GM19467 (cell line): ENCODE results near the gene ZXDC.

Experiments
- ATAC-seq: cut with Tn5 transposase; IDR thresholded peaks from one replicate; pipeline ENCODE4 v1.9.1; 2021; ENCODE audit warnings: mild to moderate bottlenecking, moderate library complexity; ENCODE audit not compliant: unreplicated experiment

The ZXDC gene

GRCh38 chr3:126454437-126455198, 21.1 kb downstream of the ZXDC start:
- no peak for ATAC-seq

DNA sequence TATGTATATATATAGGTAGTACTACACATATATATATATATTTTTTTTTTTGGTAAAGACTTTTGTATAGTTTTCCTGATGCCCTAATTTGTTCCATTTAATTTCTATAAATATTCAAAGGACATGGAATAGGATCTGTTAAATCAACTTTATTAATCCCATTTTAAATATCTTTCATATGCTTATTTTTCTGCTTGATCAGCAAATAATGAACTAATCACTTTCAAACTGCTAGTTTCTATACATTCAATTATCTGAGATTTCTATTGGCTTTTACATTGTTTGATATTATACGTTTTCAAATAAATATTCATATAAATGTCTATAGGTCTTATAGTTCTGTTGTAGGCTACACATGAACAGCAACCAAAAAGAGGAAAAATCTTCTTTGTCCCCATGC, 21.7 kb downstream of the ZXDC start:
- no peak for ATAC-seq

DNA sequence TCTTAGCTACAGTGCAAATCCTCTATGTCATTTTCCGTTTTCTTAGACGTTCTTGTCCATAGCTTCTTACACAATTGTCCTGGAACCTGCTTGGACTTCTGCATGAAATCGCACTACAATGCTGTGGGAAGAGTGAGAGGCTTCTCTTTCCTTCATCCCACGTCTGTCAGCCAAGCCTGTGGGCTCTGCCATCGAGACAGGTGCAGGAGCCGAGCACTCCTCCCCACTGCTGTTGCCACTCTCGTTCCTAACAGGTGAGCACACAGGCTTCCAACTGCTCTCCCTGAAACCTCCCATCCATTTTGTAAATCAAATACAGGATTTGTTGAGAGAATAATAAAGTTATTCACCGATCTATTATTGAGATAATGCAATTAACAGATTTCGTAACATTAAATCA, 23.5 kb downstream of the ZXDC start:
- ATAC-seq: no peak

- ATAC-seq: no peak
These were observed 24.2 kb downstream of the ZXDC start for GRCh38 chr3:126451511-126451910.

- ATAC-seq: no peak
These were observed 24.9 kb downstream of the ZXDC start for GRCh38 chr3:126450744-126451143.

GRCh38 chr3:126450219-126450618, 25.5 kb downstream of the ZXDC start:
- no peak for ATAC-seq

- no peak for ATAC-seq
These were observed 26.1 kb downstream of the ZXDC start for GRCh38 chr3:126449621-126450051.

DNA sequence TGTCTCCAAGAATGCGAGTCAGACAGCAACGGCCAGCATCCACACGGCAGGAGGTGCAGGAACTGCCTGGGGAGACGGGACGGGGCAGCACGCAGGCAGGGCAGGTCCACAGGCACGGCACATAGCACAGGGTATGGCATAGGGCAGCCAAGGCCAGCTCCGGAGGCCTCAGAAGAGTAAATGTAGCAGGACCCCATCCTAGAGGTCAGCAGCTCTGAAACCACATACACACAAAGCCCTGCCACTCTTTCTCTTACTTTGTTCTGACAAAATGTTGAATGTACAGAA, 26.9 kb downstream of the ZXDC start:
- ATAC-seq: no peak

GRCh38 chr3:126448136-126448892, 27.4 kb downstream of the ZXDC start:
- no peak for ATAC-seq

- no peak for ATAC-seq
These were observed 28.1 kb downstream of the ZXDC start for GRCh38 chr3:126447456-126448106.

DNA sequence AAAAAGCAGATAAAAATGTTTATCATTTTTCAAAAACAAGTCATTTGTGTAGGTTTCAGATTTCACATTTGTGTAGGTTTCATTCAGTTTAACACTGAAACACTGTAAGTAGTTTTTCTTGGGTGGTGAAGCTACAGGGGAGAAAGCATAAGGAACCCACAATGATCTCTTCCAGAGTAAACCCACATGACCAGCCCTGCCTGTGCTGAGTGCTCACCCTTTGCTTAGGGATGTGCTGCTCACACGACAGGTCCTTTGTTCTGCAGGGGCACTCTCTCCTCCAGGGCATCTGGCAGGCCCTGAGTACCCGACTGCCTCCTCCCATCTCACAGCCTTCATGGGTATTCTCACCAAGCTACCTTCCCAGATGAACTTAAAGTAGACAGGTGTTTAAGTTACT, 28.9 kb downstream of the ZXDC start:
- ATAC-seq: no peak

DNA sequence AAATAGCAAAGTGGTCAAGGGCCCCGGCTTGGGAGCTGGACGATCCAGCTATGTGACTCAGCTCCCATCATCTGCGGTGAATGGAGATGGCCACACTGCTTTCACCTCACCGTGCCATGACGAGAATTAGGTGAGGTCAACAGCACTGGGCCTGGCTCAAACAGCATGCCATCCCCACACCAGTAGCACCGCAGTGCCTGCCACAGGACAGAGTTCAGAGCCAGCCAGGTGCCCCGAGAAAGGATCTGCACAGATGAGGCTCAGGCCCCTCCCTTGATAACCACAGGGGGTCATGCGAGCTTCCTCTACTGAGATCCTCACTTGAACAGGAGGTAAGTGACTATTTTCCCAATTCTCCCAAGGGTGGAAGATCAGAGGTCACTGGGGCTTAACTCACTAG, 29.4 kb downstream of the ZXDC start:
- ATAC-seq: no peak

DNA sequence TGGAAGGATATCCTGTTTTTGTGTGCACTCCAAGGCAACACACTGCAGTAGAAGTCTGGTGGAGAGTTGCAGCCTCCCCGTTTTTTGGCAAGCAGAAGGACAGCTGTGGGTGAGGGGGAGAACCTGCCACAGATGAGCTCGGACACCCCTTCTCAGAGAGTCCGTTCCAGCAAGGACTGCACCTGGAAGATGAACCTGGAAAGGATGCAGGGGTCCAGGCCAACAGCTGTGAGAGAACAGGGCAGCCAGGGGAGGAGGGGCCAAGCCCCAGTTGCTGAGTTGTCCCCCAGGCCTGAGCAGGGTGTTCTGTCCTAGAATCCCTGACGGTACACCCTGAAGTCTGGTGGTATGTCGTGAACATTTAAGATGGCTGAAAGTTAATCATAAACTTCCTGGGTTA, 30.2 kb downstream of the ZXDC start:
- no peak for ATAC-seq

DNA sequence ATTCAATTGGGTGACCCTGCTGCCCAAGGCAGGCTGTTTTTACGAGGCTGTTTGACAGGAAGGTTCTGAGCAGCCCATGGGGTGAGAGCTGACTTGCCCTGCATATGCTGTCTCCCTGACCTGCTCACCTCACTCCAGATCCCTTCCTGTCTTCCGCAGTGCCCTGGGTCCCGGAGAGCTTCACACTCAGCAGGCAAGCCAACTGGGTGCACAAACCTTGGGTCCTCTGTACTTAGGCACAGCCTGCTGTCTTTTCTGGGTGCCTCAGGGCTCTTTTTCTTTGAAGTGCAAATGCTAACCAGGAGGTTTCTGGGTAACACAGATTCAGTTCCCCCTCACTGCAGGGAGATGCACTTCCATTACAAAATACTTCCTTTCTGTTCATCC, 32.8 kb downstream of the ZXDC start:
- no peak for ATAC-seq

DNA sequence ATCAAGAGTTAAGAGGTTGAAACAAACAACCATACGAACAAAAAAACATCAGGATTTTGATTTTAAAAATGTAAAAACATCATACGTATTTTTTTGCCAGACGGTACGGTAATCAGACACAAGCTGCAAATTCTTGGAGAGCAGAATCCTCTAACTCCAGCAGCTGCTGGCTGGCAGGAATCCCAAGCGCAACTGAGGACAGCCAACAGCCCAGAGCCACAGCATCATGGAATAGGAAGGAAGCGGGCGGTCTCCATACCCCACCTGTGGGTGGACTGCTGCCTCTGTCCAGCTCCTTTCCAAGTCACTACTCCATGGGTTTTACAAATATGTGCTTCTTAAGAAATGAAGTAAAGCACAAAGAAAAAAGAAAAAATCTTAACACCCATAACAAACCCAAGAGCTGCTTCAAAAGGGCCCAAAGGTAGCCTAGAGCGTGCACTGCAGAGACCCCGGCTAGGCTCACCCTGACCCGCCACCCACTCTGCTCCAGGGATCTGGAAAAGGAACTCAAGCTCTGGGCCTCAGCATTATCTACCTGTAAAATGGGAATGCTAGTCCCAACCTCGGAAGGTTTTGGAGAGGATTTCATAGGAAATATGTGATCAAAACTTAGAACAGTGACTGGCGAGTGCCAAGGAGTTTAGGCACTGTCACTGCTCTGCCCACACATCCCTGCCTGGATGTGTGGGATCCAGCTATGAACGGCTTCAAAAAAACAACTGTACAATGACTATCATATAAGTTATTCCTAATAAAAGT, 33.4 kb downstream of the ZXDC start:
- ATAC-seq: no peak

DNA sequence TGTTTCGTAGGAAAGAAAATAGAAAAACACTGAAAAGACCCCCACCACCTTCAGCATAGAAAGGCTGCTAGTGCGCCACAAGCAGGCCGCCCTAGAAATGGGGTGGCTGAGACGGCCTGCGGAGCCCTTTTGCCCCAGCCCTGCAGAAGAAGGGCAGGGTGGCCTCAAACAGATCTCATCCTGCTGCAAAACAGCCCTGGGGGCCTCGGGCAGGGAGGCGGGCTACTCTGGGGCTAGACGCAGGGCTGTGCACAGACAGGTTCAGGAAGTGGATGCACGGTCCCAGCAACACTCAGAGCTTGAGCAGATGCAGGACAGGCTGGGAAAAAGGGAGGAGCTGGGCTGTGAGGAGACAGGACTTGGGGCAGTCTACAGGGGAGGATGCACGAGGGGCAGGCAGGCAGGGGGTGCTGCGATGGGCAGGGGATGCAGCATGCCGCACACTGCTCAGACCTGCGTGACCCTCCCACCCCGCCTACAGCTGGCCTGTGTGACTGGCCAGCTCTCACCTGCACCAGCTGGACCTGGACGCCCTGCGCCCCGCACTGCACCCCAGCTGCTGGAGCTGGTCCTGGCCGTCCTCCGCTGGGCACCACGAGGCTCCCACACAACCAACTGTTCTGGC, 34.3 kb downstream of the ZXDC start:
- no peak for ATAC-seq

DNA sequence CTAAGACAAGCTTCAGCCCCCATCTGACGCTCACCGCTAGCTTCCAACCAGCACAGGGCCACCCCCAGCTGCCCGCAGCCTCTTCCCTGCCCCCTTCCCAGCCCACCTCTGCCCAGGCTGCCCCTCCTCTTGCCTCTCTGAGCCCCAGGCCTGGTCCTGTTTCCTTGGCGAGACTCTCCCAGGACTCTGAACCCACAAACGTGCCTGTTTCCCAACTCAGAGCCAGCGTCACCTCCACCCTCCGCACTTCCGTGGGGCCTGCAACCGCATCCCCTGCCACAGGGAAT, 35.0 kb downstream of the ZXDC start:
- no peak for ATAC-seq

GRCh38 chr3:126439968-126440708, 35.6 kb downstream of the ZXDC start:
- ATAC-seq: no peak

GRCh38 chr3:126439346-126439967, 36.2 kb downstream of the ZXDC start:
- no peak for ATAC-seq

DNA sequence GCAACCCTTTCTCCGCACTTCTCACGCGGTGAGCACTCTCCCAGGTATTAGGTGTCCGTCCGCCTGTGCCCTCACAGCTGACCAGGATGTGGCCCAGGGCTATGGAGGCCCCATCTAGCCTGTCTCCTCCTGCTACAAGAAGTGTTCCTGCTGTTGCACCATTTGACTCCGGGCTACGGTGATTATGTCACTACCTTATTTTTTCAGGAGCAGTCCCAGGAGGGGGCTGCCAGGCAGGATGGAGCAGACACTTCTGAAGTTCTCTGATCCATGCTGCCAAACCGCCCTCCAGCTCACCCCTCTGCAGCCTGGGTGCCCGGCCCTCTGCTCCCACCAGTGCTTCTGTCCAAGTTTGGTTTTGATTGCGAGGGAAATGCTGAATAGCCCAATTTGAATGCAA, 36.9 kb downstream of the ZXDC start:
- ATAC-seq: no peak
